Fibroblast of lung (primary cell): ENCODE data around the gene AMMECR1L. TPM values are rescaled to one million over a fixed set of nuclear protein-coding genes. Genes with fewer than 3 reads are reported as not detected.

Experiments
- DNase-seq, 2 donors: peaks; one replicate each; pipeline versions ENCODE4 v3.0.0 to v3.0.0-alpha.2; 2010; ENCODE audit warnings: low read depth in 2 of 2
- H2AFZ ChIP-seq: 2 replicates; pipeline ENCODE4 v1.5.1; 2012; ENCODE audit warnings: low read length, control low read depth, inconsistent platforms
- H3K27ac ChIP-seq: 2 replicates; pipeline ENCODE4 v1.5.1; 2011; ENCODE audit warnings: low read length, control low read depth; ENCODE audit not compliant: insufficient read depth
- H3K27me3 ChIP-seq: 2 replicates; pipeline ENCODE4 v1.5.1; 2011; ENCODE audit warnings: mild to moderate bottlenecking, low read length; ENCODE audit not compliant: control insufficient read depth, insufficient read depth
- H3K36me3 ChIP-seq: 2 replicates; pipeline ENCODE4 v1.5.1; 2011; ENCODE audit warnings: low read length; ENCODE audit not compliant: control insufficient read depth, insufficient read depth
- H3K4me1 ChIP-seq: 2 replicates; pipeline ENCODE4 v1.5.1; 2011; ENCODE audit warnings: low read length; ENCODE audit not compliant: control insufficient read depth, insufficient read depth; ENCODE audit errors: extremely low read depth
- H3K4me2 ChIP-seq: 2 replicates; pipeline ENCODE4 v1.5.1; 2011; ENCODE audit warnings: low read length, control low read depth; ENCODE audit not compliant: insufficient read depth; ENCODE audit errors: extremely low read depth
- H3K4me3 ChIP-seq, 4 experiments: fragments of 200-600 bp in 1 of 4; sonication (generic) in 1 of 4; replicated peaks in 1 of 4; 2 replicates each; pipeline ENCODE4 v1.5.1; 2011 to 2016; ENCODE audit warnings: low read length in 4 of 4, low read depth in 3 of 4, mild to moderate bottlenecking in 3 of 4, control low read depth in 2 of 4, inconsistent platforms in 1 of 4, mixed read lengths in 1 of 4; ENCODE audit not compliant: insufficient read depth in 1 of 4; ENCODE audit errors: control extremely low read depth in 1 of 4
- H3K79me2 ChIP-seq: 2 replicates; pipeline ENCODE4 v1.5.1; 2012; ENCODE audit warnings: mild to moderate bottlenecking, low read length, inconsistent platforms; ENCODE audit not compliant: control insufficient read depth, insufficient read depth
- H3K9ac ChIP-seq: 2 replicates; pipeline ENCODE4 v1.5.1; 2011; ENCODE audit warnings: mild to moderate bottlenecking, low read length, control low read depth; ENCODE audit not compliant: insufficient read depth
- H3K9me3 ChIP-seq: 2 replicates; pipeline ENCODE4 v1.5.1; 2012; ENCODE audit warnings: low read depth, low read length; ENCODE audit not compliant: control insufficient read depth, insufficient read depth
- H4K20me1 ChIP-seq: 2 replicates; pipeline ENCODE4 v1.5.1; 2011; ENCODE audit warnings: low read length; ENCODE audit not compliant: control insufficient read depth, insufficient read depth; ENCODE audit errors: extremely low read depth
- EZH2 ChIP-seq: IDR thresholded peaks from 2 replicates; pipeline ENCODE4 v1.5.1; 2012; ENCODE audit warnings: low read length, control low read depth, mild to moderate bottlenecking; ENCODE audit errors: missing control alignments
- polyA plus RNA-seq, 2 donors: library from polyadenylated mRNA; depleted of rRNA in 1 of 2; stranded (reverse) in 1 of 2; unstranded in 1 of 2; fragments of >200 nt; gene quantifications; 2 replicates each; pipeline ENCODE4 v1.2.1, GENCODE V29; 2011 to 2012; ENCODE audit warnings: missing spikeins in 1 of 2
- total RNA-seq: library from RNA; depleted of rRNA; stranded (reverse); fragments of >200 nt; gene quantifications from 2 replicates; pipeline ENCODE4 v1.2.1, GENCODE V29; 2014
- TF ChIP-seq, protein P1 (sequence below), 2 donors: IDR thresholded peaks in 1 of 2; conservative IDR thresholded peaks in 1 of 2; 1 replicate in 1 of 2; 2 replicates in 1 of 2; pipeline ENCODE4 v1.5.1; 2011 to 2012; ENCODE audit warnings: low read length in 2 of 2, control low read depth in 1 of 2, inconsistent platforms in 1 of 2, low read depth in 1 of 2, mild to moderate bottlenecking in 1 of 2

Gene AMMECR1L
- total and polyA plus RNA-seq, 2 donors (not counting 1 experiment from before 2014, with no cell fraction given) = 16.8 TPM

DNA sequence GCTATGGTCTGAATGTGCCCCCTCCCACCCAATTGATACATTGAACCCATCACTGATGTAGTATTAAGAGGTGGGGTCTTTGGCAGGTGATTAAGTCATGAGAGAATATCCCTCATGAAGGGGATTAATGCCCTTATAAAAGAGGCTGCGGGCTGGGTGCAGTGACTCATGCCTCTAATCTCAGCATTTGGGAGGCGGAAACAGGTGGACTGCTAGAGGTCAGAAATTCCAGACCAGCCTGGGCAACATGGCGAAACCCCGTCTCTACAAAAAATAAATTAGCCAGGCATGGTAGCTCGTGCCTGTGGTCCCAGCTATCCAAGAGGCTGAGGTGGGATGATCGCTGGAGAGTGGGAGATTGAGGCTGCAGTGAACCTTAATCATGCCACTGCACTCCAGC, 42.1 kb downstream of the AMMECR1L start:
- no peak for DNase-seq
- no peak overlapping the region for H3K27ac ChIP-seq

DNA sequence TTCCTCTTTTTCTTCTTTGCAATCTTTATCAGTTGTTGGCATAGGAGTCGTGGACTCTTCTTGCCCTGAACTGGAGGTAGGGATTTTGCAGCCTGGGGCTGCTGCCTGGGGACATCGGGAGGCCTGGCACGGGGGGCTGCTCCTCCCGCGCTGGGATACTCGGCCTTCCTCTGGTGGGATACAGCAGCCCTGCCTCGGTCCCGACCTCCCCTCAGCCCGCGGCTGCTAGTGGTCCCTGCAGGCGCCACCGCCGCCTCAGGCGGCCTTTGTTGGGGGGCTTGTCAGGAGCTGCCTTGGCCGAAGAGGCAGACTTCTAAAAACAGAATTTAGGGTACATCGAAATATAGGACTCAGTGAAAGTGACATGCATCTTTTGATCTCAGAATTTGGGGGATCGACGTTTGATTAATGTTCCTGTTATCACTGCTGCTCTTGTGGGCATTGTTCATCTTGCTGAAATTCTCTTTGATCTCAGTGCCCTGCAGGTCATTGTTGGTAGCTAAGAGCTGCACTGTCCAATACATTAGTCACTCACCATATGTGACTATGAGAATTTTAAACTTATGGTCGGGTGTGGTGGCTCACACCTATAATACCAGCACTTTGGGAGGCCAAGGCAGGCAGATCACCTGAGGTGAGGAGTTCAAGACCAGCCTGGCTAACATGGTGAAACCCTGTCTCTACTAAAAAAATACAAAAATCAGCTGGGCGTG, 44.1 kb downstream of the AMMECR1L start:
- no peak overlapping the region for H3K4me3 ChIP-seq
- no peak overlapping the region for H2AFZ ChIP-seq
- peaks cover under 1% of the 10 kb centered on the region for H3K36me3 ChIP-seq
- no peak overlapping the region for H3K27ac ChIP-seq
- no peaks in the 10 kb centered on the region for H3K4me1 ChIP-seq
- H3K79me2 ChIP-seq = no peaks in the 10 kb centered on the region
- no peak overlapping the region for H3K9ac ChIP-seq
- no peaks in the 10 kb centered on the region for H4K20me1 ChIP-seq
- no peaks in the 10 kb centered on the region for H3K27me3 ChIP-seq
- no peak for DNase-seq
- H3K4me2 ChIP-seq = no peak overlapping the region
- H3K9me3 ChIP-seq = no peaks in the 10 kb centered on the region
- TF ChIP-seq, protein P1, sequence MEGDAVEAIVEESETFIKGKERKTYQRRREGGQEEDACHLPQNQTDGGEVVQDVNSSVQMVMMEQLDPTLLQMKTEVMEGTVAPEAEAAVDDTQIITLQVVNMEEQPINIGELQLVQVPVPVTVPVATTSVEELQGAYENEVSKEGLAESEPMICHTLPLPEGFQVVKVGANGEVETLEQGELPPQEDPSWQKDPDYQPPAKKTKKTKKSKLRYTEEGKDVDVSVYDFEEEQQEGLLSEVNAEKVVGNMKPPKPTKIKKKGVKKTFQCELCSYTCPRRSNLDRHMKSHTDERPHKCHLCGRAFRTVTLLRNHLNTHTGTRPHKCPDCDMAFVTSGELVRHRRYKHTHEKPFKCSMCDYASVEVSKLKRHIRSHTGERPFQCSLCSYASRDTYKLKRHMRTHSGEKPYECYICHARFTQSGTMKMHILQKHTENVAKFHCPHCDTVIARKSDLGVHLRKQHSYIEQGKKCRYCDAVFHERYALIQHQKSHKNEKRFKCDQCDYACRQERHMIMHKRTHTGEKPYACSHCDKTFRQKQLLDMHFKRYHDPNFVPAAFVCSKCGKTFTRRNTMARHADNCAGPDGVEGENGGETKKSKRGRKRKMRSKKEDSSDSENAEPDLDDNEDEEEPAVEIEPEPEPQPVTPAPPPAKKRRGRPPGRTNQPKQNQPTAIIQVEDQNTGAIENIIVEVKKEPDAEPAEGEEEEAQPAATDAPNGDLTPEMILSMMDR (conservative IDR thresholded peaks at IDR 0.05 in 1 of 2, IDR thresholded peaks at IDR 0.05 in 1 of 2; ENCODE audit: low read depth in 1 of 2, low read length in 2 of 2) = no peak
- TF ChIP-seq EZH2 = no peak

More for the DNA sequence above, 42.1 kb downstream of the AMMECR1L start:
- no peaks in the 10 kb centered on the region for H3K79me2 ChIP-seq
- H3K4me1 ChIP-seq = no peaks in the 10 kb centered on the region
- no peak overlapping the region for H3K9ac ChIP-seq
- H4K20me1 ChIP-seq = no peaks in the 10 kb centered on the region
- H3K4me2 ChIP-seq = no peak overlapping the region
- TF ChIP-seq, protein P1 (conservative IDR thresholded peaks at IDR 0.05 in 1 of 2, IDR thresholded peaks at IDR 0.05 in 1 of 2; ENCODE audit: low read depth in 1 of 2, low read length in 2 of 2) = no peak
- no peak for TF ChIP-seq EZH2
- no peaks in the 10 kb centered on the region for H3K27me3 ChIP-seq
- no peak overlapping the region for H3K4me3 ChIP-seq
- peaks cover 5% of the 10 kb centered on the region for H3K36me3 ChIP-seq
- H2AFZ ChIP-seq = no peak overlapping the region
- H3K9me3 ChIP-seq = no peaks in the 10 kb centered on the region

DNA sequence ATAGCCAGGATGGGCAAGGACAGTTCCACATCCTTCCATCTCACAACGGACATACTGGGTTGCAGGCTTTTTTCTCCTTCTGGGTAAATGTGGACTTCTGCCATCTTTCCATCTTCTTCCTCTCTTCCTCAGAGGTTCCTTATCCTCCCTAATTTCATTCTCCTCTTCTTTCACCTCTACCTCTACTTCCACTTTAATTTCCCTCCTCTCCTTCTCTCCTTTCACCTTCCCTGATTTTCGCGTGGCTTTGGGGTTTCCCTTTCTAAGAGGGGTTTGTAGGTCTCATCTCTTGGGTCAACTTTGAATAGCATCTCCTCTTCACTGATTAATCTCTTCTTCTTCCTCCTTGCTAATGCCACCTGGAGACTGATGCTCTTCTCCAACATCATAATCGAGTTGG, 44.9 kb downstream of the AMMECR1L start:
- H3K27me3 ChIP-seq = no peaks in the 10 kb centered on the region
- H3K4me1 ChIP-seq = no peaks in the 10 kb centered on the region
- H3K27ac ChIP-seq = no peak overlapping the region
- no peaks in the 10 kb centered on the region for H3K36me3 ChIP-seq
- no peak overlapping the region for H3K4me2 ChIP-seq
- H2AFZ ChIP-seq = no peak overlapping the region
- DNase-seq = no peak
- TF ChIP-seq, protein P1 (conservative IDR thresholded peaks at IDR 0.05 in 1 of 2, IDR thresholded peaks at IDR 0.05 in 1 of 2; ENCODE audit: low read depth in 1 of 2, low read length in 2 of 2) = no peak
- no peak for TF ChIP-seq EZH2
- no peaks in the 10 kb centered on the region for H4K20me1 ChIP-seq
- H3K4me3 ChIP-seq = no peak overlapping the region
- H3K9me3 ChIP-seq = no peaks in the 10 kb centered on the region
- H3K79me2 ChIP-seq = no peaks in the 10 kb centered on the region
- no peak overlapping the region for H3K9ac ChIP-seq
